GM10248 (cell line): ENCODE results near the gene NKIRAS1.

ENCODE experiments used
- CTCF ChIA-PET: fragments of 300-600 bp; sonication (Branson Sonifier 250); formaldehyde crosslinking; extraction: SDS; loops from one replicate; lab custom pipeline; 2021; ENCODE audit warnings: antibody characterized with exemption; lab: Yijun Ruan, JAX
- POLR2A ChIA-PET: fragments of 350-650 bp; sonication (Branson Sonifier 250); formaldehyde crosslinking; extraction: SDS; loops from one replicate; lab custom pipeline; 2020; ENCODE audit warnings: antibody characterized with exemption; lab: Yijun Ruan, JAX
- DNase-seq: peaks from one replicate; pipeline ENCODE4 v3.0.0; 2012; ENCODE audit errors: extremely low spot score
- TF ChIP-seq, protein P1 (sequence below): IDR thresholded peaks from 2 replicates; pipeline ENCODE4 v1.5.1; 2012; ENCODE audit warnings: mild to moderate bottlenecking, low read depth; ENCODE audit errors: extremely low read depth, missing control alignments, control extremely low read depth

NKIRAS1 gene

DNA sequence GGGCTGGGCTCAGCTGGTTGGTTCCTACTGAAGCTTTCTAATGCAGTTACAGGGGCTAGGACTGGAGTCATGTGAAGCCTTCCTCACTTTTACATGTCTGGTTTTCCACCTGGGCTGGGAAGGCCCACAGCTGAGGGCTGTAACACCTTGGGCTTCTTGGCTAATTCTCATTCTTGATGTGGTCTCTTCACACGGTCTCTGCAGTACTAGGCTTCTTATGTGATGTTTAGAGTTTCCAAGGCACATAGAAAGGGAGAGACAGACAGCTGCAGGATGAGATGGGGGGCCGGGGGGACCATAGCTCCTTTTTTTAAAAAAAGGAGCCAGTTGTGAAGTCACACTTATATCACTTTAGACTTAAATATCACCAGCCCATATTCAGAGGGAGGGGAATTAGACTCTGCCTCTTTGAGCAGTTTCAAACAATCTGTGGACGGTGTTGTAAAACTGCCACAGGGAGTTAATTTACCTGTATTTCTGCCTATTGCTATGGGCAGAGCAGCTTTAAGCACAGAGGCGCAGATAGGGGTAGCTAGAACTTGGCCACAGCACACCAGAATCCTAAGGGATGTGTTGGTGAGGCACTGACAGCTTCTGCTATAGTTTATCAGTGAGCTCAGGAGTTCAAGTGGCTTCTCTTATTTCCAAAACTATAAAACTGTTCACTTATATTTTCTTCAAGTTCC is 46.7 kb downstream of the NKIRAS1 start:
- TF ChIP-seq, protein P1, sequence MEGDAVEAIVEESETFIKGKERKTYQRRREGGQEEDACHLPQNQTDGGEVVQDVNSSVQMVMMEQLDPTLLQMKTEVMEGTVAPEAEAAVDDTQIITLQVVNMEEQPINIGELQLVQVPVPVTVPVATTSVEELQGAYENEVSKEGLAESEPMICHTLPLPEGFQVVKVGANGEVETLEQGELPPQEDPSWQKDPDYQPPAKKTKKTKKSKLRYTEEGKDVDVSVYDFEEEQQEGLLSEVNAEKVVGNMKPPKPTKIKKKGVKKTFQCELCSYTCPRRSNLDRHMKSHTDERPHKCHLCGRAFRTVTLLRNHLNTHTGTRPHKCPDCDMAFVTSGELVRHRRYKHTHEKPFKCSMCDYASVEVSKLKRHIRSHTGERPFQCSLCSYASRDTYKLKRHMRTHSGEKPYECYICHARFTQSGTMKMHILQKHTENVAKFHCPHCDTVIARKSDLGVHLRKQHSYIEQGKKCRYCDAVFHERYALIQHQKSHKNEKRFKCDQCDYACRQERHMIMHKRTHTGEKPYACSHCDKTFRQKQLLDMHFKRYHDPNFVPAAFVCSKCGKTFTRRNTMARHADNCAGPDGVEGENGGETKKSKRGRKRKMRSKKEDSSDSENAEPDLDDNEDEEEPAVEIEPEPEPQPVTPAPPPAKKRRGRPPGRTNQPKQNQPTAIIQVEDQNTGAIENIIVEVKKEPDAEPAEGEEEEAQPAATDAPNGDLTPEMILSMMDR, result no peak
- no peak for DNase-seq
- CTCF ChIA-PET, result interaction anchor here (0.9 to 1.5 kb wide), 5 partner anchors 13 to 277 kb away, joined by 3 to 7 read pairs (median 4); no protein-coding TSS in a partner anchor
- POLR2A ChIA-PET, result interaction anchor here (0.7 to 1.0 kb wide), 2 partner anchors 40 to 47 kb away, joined by 3 read pairs; partner anchors contain the start of genes NKIRAS1 and RPL15

DNA sequence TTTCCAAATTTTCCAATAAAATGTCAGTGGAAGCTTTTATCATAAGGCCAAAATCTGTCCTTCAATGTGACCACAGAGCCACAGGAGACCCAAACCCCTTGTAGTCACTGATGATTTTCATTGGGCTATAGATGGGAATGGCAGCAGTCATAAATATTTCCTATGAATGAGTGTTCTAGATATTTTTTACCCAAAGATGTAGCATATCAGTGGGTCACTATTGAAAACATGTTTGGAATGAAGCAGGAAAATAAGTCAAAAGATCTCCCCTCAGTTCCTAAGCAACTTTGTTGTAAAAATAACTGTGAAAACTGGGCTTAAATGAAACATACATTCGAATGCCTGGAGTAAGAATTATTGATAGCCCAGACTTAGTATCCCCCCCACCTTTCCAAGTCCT is 49.0 kb downstream of the NKIRAS1 start:
- TF ChIP-seq, protein P1, result no peak
- ChIA-PET POLR2A (no interaction called here), CTCF (no interaction called here)
- DNase-seq, result no peak

DNA sequence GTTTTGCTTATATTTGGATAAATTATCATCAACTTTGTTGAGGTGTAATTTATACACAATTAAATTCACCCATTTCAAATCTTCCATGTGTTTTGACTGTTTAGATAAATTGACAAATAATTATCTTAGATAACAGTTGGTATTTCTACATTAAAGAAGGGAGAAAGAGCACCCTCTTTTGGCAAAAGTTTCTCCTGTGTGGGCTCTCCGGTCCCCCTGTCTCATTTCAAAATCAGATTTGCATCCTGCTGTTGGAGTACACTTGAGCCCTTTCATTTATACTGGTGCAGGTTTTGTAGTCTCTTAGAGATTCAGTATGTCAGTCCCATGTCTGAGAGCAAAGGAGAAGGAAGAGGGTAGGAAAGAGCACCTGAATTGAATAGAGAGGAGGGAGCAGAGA is 49.4 kb downstream of the NKIRAS1 start:
- ChIA-PET CTCF (interaction anchor here (1.6 to 3.3 kb wide), 2 partner anchors 27 to 33 kb away, joined by 6 to 21 read pairs; no protein-coding TSS in a partner anchor), POLR2A (interaction anchor here (2.3 kb wide), 1 partner anchor 49 kb away, joined by 7 read pairs; the partner anchor contains the start of genes NKIRAS1 and RPL15)
- DNase-seq, result no peak
- TF ChIP-seq, protein P1, result peak; percentile 24

DNA sequence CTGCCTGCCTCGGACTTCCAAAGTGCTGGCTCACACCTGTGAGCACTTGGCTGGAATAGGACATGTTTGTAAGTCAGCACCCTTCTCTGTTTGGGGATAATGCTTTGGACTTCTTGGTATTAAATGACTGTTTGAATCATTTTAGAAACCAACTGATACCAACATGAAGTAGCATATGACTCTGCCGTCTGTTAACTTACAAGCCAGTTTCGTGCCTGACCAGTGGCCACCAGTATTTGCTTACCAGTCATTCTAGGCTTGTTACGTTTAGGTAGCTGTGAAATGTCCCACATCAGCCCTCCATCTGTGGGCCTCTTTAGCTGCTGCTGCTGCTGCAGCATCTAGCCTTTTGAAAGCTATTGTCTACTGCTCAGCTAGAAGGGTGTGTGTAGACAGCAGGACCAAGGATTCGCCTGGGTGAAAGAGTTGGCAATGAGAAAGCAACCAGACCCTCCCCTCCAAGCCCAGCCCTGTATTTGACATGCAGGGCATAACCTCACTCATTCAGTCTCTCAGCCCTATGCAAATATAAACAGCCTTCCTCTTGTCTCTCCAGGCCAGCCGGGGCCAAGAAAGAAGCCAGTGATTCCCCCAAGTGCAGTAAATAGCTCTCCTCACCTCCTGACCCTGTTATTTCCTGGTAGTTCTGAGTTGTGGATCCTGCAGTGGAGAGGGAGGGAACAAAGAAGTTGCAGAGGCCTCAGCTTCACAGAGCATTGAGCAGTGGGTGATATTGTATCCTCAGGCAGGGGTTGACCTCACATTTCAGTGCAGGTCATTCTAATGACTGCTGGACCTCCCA is 51.0 kb downstream of the NKIRAS1 start:
- DNase-seq, result peak; percentile 48
- CTCF ChIA-PET, result interaction anchor here (0.9 to 3.3 kb wide), 13 partner anchors 10 to 488 kb away, joined by 3 to 21 read pairs (median 5); no protein-coding TSS in a partner anchor
- POLR2A ChIA-PET, result interaction anchor here (0.5 to 2.3 kb wide), 5 partner anchors 8 to 51 kb away, joined by 3 to 7 read pairs (median 5); partner anchors contain the start of genes NKIRAS1 and RPL15
- TF ChIP-seq, protein P1, result no peak

DNA sequence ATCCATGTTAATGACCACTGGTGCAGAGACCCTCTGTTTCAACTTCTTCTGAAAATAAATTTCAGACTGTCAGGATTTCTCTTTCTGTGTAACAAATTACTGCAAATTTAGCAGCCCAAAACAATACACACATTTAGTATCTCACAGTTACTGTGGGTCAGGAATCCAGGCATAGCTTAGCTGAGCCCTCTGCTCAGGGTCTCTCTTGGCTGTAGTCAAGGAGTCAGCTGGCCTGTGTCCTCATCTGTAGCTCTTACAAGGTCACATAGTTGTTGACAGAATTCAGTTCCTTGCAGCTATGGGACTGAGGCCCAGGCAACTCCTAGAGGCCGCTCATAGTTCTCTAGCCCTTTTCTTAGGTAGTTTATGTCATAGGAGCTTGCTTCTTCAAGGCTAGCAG is 51.9 kb downstream of the NKIRAS1 start:
- POLR2A ChIA-PET, result interaction anchor here (2.3 kb wide), 1 partner anchor 52 kb away, joined by 7 read pairs; the partner anchor contains the start of genes NKIRAS1 and RPL15
- DNase-seq, result no peak
- TF ChIP-seq, protein P1, result no peak
- CTCF ChIA-PET, result interaction anchor here (1.8 to 3.3 kb wide), 3 partner anchors 24 to 104 kb away, joined by 5 to 21 read pairs (median 12); no protein-coding TSS in a partner anchor

DNA sequence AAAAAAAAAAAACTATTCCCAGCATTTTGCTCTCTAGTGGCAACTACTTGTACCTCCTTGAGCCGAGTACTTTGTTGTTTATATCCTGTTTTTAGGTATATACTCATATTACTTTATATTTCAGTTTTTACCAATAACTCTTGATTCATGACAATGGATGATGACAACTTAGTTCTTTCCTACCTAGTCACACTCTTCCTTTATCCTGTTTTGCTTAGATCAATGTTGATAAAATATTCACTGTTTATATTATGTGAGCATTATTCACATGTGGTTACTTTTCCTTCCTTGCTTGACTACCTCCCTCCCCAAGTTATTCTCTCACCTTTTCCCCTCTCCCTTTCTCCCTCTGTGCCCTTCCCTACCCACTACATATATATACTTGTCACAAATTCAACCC is 53.7 kb downstream of the NKIRAS1 start:
- ChIA-PET POLR2A (no interaction called here), CTCF (interaction anchor here (1.0 to 2.1 kb wide), 2 partner anchors 11 to 51 kb away, joined by 3 to 10 read pairs; no protein-coding TSS in a partner anchor)
- no peak for DNase-seq
- TF ChIP-seq, protein P1, result no peak
